Esophagus mucosa (tissue), 1 donor: ENCODE data around the gene KRT81. TPM values are rescaled to one million over a fixed set of nuclear protein-coding genes. Genes with fewer than 3 reads are reported as not detected.
"Not testable (repeated sequence)": the region's sequence is repeated elsewhere in the genome, so short reads cannot be mapped to it uniquely, and the experiment has no call there.

Source experiments
- ATAC-seq: fragments of 200-7000 bp; cut with Tn5 transposase; one replicate; pipeline ENCODE4 v1.9.1; 2020
- total RNA-seq: library from RNA; stranded (reverse); gene quantifications from one replicate; pipeline ENCODE4 v1.2.4, GENCODE V29; 2023
- donor health status: DM: yes; HTN: yes; CAD: no.

Gene KRT81
- total RNA-seq, 1 donor from 2014 or later: not detected

DNA sequence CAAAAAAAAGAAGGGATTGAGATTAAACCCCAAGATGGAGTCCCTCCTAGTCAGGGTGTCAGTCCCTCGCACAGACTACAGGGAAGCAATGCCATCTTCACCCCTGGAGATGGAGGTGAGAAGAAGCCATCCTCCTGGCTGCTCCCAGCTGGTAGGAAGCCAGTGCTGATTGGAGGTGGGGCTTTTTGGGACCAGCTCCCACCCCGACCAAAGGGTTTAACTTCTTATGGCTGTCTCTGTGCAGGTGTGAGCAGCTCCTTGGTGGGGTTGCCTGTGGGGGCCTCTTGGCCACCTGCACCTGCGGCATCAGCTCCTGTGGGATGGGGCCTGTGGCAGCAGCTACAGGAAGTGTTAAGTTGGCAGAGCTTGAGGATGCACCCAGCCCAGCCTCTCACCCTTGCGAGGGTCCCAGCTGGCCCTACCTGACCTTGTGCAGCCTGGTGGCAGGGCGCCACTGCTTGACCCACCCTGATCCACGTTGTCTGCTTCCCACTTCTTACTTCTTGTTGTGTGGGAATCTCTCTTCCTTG is 20.7 kb downstream of the KRT81 start:
- peak; percentile 15 for ATAC-seq

- no peak for ATAC-seq
Observed at GRCh38 chr12:52268212-52268611, 23.1 kb downstream of the KRT81 start.

GRCh38 chr12:52267699-52268098 is 23.6 kb downstream of the KRT81 start:
- ATAC-seq: no peak

DNA sequence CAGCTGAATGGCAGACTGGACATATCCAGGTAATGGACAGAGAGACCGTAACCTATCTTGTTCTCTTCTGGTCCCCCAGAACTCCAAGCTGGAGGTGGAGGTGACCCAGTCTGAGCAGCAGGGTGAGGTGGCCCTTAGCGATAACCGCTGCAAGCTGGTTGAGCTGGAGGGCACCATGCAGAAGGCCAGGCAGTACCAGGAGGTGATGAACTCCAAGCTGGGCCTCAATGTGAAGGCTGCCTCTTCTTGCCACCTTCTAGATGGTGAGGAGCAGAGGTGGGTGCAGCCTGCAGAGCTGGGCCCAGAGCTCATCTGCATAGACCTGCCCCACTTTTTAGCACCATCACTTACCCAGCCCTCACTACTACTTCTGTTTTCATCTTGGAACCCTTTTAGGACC is 24.1 kb downstream of the KRT81 start:
- ATAC-seq: no peak

DNA sequence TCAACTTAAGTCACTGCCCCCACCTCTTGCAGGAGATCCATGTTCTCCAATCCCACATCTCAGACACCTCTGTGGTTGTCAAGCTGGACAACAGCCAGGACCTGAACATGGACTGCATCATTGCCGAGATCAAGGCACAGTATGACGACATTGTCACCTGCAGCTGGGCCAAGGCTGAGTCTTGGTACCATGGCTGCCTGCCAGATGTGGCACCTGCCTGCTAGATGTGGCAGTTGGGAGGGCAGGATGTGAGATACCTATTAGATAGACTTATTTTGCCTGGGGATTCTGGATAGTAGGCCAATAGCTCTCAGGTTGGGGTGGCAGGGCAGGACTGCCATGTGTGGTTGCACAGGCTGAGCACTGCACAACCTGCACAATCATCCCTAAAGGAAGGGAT is 24.8 kb downstream of the KRT81 start:
- ATAC-seq: no peak

GRCh38 chr12:52264435-52264825 is 26.9 kb downstream of the KRT81 start:
- no peak for ATAC-seq

- ATAC-seq: no peak
Observed at GRCh38 chr12:52263761-52264434, 27.4 kb downstream of the KRT81 start.

DNA sequence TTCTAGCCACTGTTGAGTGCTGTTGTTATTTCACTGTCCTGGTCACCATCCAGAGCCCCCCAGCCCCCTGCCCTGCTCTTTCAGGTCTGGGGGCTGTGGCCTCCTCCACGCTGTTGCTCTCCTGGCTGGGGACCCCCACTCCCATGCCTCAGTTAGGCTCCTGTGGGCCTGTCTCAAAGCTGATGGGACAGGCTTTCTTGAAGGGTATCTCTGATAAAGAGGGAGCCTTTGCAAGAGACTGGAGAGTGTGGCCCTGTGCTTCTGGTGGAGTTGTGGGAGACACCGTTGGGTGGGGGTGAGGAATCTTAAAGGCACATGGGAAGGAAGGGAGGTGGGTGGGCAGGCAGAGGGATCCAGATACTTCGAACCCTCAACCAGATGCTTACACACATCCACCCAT is 29.0 kb downstream of the KRT81 start:
- no peak for ATAC-seq

GRCh38 chr12:52261208-52261484 is 30.2 kb downstream of the KRT81 start:
- ATAC-seq: no peak

DNA sequence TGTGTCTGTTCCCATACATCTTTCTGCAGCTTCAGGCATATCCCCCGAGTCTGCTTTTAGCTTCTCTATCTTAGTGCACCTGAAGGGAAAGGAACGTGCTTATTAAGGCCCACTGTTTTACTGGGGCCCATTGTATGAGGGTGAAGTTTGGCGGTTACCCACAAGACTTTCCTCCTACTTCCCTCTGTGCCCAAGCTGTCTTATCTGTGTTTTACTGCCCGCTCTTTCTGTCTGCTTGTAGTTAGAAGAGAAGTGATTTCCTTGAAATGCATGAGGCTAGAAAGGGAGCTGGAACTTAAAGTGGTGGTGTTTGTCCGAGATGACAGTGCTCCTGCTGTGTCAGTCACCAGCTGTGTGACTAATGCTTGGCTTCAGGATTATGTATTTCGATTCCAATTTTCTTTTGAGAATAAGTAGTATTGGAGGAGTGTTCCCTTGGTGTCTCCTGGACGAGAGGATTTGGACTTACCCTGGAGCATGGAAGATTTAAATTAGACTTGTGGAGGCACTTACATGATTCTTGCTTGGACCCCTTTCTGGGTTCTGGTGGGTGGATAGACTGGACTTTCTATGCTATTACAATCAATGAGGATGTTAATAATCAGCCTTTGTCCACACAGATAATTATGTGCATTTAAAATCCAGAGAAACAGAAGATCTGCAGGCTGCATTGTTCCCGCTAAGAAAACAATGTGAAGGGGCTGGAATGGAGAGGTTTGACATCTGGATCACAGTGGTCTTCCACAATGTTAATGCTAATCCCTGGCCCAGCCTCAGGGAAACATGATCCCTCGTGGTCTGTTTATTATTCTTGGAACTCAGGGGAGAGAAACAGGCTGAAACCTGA is 30.8 kb downstream of the KRT81 start:
- no peak for ATAC-seq

- ATAC-seq: no peak
Observed at GRCh38 chr12:52259657-52260243, 31.6 kb downstream of the KRT81 start.

- ATAC-seq: no peak
Observed at GRCh38 chr12:52258335-52258901, 32.9 kb downstream of the KRT81 start.

DNA sequence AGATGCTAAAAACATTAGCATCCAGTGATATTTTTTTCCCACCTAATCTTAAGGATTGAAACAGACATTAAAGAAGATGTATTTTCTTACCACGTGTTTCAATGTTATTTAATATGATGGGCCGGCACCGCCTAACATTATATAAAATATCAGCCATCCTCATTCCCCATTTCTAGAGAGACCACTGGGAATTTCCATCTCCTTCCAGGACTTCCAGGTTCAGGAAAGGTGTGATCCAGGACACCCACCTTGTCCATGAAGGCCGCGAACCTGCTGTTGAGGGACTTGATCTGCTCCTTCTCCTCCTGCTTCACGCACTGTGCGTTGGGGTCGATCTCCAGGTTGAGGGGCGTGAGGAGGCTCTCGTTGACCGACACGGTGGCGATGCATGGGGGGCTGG is 33.4 kb downstream of the KRT81 start:
- not testable (repeated sequence) for ATAC-seq

DNA sequence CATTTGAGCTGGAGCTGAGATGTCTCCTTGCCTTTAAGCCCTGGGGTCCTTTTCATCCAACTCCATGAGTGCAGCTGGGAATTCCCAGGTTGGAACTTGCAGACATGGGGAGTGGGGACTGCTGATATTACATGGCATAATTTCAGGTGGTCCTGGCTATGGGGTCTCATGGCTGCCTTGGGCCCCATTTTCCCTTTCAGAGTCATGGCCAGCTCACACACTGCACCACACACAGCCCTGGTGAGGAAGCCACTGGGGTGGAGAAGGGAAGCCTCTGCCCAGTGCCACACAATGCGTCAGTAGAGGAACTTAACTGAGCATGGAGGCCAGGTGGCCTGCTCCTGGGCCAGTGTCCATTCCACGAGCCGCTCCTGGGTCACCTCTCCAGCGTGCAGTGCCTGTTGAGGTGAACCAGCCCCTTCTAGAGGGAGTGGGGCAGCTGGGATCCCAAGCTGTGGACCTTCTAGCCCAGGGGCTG is 34.2 kb downstream of the KRT81 start:
- ATAC-seq: no peak

- no peak for ATAC-seq
Observed at GRCh38 chr12:52256584-52256935, 34.8 kb downstream of the KRT81 start.

GRCh38 chr12:52255926-52256583 is 35.3 kb downstream of the KRT81 start:
- ATAC-seq: no peak

GRCh38 chr12:52254965-52255751 is 36.2 kb downstream of the KRT81 start:
- ATAC-seq: no peak

- no peak for ATAC-seq
Observed at GRCh38 chr12:52254180-52254964, 37.0 kb downstream of the KRT81 start.

- no peak for ATAC-seq
Observed at GRCh38 chr12:52253391-52254179, 37.7 kb downstream of the KRT81 start.

GRCh38 chr12:52252728-52253343 is 38.5 kb downstream of the KRT81 start:
- ATAC-seq: no peak
